CD1c-positive myeloid dendritic cell (primary cell): ENCODE data around the gene CCBE1.

Source experiments
- DNase-seq: peaks from one replicate; pipeline ENCODE4 v3.0.0-alpha.2; 2016; ENCODE audit errors: extremely low spot score

CCBE1 gene

GRCh38 chr18:59492756-59493421 is 204.3 kb downstream of the CCBE1 start:
- DNase-seq, result no peak

GRCh38 chr18:59488899-59489298 is 208.3 kb downstream of the CCBE1 start:
- DNase-seq, result no peak

- no peak for DNase-seq
Measured at GRCh38 chr18:59485382-59485781, 211.8 kb downstream of the CCBE1 start.

GRCh38 chr18:59484561-59485328 is 212.5 kb downstream of the CCBE1 start:
- DNase-seq, result no peak

- DNase-seq, result no peak
Measured at GRCh38 chr18:59484131-59484530, 213.1 kb downstream of the CCBE1 start.

GRCh38 chr18:59481436-59481835 is 215.8 kb downstream of the CCBE1 start:
- no peak for DNase-seq

DNA sequence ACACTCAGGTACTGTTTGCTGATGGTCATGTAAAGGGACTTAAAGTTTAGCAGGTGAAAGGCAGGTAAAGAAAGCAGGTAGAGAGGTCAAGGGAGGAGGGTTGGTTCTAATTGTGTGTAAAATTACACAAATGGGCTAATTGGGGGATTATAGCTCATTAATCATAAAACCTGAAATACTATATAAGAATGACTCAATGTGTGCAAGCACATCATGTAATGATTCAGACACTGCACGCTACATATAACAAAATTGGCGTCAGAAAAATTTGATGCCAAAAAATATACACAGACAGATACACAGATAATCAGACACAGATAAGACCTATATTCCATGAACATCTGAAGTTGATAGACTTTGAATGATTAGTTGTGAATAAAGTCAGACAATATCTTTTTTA is 217.4 kb downstream of the CCBE1 start:
- no peak for DNase-seq

- no peak for DNase-seq
Measured at GRCh38 chr18:59478591-59478990, 218.6 kb downstream of the CCBE1 start.

DNA sequence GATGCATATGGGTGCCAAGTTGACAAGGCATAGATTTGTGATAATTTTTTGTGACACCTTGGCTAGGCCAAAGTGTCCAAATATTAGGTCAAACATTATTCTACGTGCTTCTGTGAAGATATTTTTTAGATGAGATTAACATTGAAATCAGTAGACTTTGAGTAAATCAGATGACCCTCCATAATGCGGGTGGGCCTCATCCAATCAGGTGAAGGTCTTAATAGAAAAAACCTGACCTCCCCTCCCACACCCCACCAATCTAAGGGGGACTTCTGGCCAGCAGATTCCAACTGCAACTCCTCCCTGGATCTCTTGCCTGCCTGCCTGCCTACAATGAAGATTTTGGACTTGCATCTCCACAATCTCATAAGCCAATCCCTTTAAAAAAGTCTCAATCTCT is 219.4 kb downstream of the CCBE1 start:
- no peak for DNase-seq

GRCh38 chr18:59470561-59471121 is 226.6 kb downstream of the CCBE1 start:
- DNase-seq, result no peak

DNA sequence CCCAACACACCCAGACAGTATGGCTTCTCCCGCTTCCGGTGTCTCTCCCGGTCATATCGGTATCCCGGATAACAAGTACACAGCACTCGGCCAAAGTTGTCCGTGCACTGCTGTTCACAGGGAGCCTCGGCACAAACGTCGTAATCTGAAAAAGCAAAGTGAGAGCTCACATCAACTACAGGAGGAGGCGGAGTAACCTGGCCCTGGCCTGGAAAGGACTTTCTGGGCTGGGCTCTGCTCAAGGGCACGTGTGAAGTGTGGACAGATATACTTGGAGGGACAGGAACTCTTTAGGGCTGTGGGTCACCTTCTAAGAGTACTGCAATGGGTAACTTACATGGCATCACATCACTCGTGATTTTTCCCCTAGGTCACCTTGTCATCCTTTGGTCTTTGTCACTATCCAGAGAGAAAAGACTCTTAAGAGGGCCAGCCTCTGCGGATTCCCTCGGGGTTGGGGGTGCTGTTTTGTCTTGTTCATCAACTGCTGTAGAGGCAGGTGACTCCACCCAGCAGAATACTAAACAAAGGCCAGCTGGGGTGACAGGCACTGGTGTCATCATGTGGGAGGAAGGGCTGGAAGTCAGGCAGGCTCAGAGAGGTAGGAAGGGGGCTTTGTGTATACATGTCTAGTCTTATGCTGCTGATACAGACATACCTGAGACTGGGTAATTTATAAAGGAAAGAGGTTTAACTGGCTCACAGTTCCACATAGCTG is 227.6 kb downstream of the CCBE1 start:
- no peak for DNase-seq

DNA sequence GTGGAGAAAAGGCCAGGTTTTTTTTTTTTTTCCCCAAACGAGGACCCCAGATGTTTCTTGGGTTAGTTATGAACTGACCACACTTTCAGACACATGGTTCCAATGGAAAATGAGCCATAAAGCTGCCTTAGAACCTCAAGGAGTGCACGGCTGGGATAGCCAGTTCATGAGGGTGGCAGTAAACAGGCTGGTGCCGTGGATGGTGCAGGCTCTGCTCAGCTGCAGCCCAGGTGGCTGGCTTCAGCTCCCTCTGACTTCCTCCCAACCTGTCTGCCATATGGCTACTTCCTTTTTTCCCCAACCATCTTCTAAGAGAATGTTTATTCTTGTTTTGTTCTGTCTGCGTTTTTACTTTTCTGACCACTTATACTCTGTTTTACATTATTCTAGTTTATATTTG is 228.4 kb downstream of the CCBE1 start:
- no peak for DNase-seq

DNA sequence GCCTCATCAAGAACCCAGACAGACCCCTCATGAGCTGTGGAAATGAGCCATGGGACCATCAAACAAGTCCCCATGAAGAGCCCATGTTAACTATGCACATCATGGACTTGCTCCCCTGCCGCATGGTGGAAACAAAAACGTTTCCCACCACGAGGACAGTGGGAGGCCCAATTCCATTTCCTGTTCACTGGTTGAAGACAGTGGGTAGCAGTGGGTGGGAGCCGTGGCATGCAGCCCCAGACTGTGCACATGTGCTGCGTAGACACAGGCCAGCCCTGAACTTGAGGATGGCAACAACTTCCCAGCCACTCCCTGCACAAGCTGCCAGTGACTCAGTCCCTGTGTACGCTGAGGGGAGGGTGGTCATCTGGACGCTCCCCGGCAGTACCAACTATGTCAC is 229.7 kb downstream of the CCBE1 start:
- no peak for DNase-seq

- no peak for DNase-seq
Measured at GRCh38 chr18:59466980-59467379, 230.2 kb downstream of the CCBE1 start.

- no peak for DNase-seq
Measured at GRCh38 chr18:59464486-59464885, 232.7 kb downstream of the CCBE1 start.

- DNase-seq, result no peak
Measured at GRCh38 chr18:59461171-59461570, 236.1 kb downstream of the CCBE1 start.

GRCh38 chr18:59460072-59460420 is 237.2 kb downstream of the CCBE1 start:
- no peak for DNase-seq

GRCh38 chr18:59459369-59460071 is 237.7 kb downstream of the CCBE1 start:
- no peak for DNase-seq

DNA sequence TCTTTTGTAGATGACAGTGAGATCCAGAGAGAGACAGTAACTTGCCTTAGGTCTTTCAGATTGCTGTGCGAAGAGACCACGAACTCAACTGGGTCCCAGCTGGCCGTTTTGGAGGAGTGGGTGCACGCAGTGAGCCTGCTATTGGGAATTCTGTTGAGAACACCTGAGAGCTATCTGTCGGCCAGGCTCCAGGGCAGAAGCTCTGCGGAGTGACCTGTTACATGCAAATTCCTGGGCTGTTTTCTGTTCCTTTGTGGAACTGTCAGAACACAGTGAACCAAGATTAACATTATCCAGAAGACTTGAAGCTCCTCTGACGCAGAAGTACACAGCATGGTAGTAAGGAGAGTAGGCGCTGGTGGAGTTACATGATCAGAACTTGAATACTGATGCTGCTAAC is 238.6 kb downstream of the CCBE1 start:
- no peak for DNase-seq

- no peak for DNase-seq
Measured at GRCh38 chr18:59456657-59457056, 240.6 kb downstream of the CCBE1 start.

DNA sequence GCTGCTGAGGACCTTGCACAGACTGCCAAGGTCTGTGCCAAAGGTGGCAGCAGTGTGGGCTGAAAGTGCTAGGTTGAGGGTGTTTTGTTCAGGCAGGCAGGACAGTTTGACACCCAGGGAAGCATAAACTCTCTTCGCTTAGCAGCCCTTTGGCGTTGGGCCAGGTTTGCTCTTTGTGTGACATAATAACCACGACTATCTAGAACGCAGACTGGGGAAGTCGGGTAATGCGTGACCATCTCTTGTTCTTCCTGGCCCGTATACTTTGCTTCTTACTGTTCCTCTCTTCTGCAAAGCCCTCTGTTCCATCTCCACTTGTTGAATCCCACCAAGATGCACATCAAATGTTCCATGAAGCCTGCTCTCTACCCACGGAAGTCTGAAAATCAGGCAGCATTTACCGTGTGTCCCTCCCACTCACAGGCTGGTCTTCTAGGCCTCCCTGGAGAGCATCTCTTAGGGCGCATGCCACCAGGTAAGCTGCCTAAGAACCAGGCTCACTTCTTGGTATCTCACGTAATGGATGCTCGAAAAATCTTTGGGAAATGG is 241.4 kb downstream of the CCBE1 start:
- no peak for DNase-seq
